ENCODE results near the gene LITAFD.

The LITAFD gene

DNA sequence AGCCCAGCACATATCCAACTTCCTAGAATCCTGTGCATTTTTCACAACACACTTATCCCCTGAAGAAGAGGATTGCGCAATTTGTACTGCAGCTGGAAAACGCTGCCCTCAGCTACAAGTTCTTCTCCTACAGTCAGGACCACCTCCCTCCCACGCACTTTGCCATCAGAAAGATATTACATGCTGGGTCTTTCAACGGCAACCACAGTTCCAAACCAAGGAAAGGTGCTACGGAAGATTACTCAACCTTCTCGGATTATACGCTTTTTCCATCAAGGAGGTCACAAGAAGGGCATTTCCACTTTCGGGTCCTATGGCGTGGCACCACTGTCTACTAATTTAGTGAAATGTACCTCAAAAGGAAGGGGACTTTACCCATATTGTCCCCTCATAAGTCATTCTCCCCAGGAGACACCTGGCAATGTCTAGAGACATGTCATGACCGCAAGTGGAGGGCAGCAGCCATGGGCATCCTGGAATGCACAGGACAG lies 46.4 kb downstream of the LITAFD start:
- H3K4me3 ChIP-seq (ENCODE audit: severe bottlenecking): no peak overlapping the region
- TF ChIP-seq, protein P1, sequence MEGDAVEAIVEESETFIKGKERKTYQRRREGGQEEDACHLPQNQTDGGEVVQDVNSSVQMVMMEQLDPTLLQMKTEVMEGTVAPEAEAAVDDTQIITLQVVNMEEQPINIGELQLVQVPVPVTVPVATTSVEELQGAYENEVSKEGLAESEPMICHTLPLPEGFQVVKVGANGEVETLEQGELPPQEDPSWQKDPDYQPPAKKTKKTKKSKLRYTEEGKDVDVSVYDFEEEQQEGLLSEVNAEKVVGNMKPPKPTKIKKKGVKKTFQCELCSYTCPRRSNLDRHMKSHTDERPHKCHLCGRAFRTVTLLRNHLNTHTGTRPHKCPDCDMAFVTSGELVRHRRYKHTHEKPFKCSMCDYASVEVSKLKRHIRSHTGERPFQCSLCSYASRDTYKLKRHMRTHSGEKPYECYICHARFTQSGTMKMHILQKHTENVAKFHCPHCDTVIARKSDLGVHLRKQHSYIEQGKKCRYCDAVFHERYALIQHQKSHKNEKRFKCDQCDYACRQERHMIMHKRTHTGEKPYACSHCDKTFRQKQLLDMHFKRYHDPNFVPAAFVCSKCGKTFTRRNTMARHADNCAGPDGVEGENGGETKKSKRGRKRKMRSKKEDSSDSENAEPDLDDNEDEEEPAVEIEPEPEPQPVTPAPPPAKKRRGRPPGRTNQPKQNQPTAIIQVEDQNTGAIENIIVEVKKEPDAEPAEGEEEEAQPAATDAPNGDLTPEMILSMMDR (IDR thresholded peaks at IDR 0.05; ENCODE audit: poor library complexity, severe bottlenecking): no peak
- H3K36me3 ChIP-seq (ENCODE audit: low read depth): peaks cover 47% of the 10 kb centered on the region
- no peak for ATAC-seq (ENCODE audit: low read depth)
- no peaks in the 10 kb centered on the region for H3K4me1 ChIP-seq (ENCODE audit: insufficient read depth, poor library complexity, severe bottlenecking)
- no peaks in the 10 kb centered on the region for H3K27me3 ChIP-seq (ENCODE audit: insufficient read depth, poor library complexity, severe bottlenecking)
- DNase-seq (ENCODE audit: low spot score): no peak
- H3K27ac ChIP-seq (ENCODE audit: poor library complexity, severe bottlenecking): no peak overlapping the region
- H3K9me3 ChIP-seq (ENCODE audit: severe bottlenecking): no peaks in the 10 kb centered on the region

DNA sequence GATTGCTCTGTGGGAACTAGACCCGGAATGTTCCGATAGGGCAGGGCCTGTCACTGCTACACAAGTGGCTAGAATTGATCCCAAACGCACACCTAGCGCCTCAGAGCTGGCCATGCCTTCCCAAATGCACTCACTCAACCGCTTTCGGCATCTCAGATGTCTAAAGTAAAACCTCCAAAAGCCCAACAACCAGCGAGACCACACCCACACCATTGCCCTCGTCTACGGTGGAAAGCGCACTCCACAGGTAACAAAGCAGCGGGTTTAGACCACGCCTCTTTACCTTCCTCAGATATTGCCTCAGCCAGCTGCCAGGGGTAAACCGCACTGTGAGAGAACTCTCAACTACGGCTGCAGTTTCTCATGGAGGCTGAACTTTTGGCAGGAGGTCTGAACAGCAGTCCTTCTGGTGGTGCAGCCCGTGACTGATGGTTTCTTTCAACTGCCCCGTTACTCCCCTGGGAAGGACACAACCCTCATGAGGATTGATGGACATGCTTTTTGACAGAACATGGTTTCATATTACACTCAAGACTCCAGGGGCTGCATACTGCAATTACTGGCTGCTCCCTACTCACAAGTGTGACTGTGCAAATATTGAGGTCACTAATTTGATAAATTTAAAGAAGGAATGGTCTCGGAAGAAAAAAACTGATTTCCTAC lies 47.1 kb downstream of the LITAFD start:
- Histone ChIP-seq H3K4me1 (ENCODE audit: insufficient read depth, poor library complexity, severe bottlenecking) (no peaks in the 10 kb centered on the region), H3K27me3 (ENCODE audit: insufficient read depth, poor library complexity, severe bottlenecking) (no peaks in the 10 kb centered on the region), H3K36me3 (ENCODE audit: low read depth) (peaks cover 40% of the 10 kb centered on the region), H3K9me3 (ENCODE audit: severe bottlenecking) (no peaks in the 10 kb centered on the region), H3K4me3 (ENCODE audit: severe bottlenecking) (no peak overlapping the region), H3K27ac (ENCODE audit: poor library complexity, severe bottlenecking) (no peak overlapping the region)
- ATAC-seq (ENCODE audit: low read depth) (no peak), DNase-seq (ENCODE audit: low spot score) (no peak)
- TF ChIP-seq, protein P1 (IDR thresholded peaks at IDR 0.05; ENCODE audit: poor library complexity, severe bottlenecking): no peak

GRCh38 chr16:8931859-8932258 lies 49.7 kb downstream of the LITAFD start:
- Histone ChIP-seq H3K9me3 (ENCODE audit: severe bottlenecking) (no peaks in the 10 kb centered on the region), H3K4me1 (ENCODE audit: insufficient read depth, poor library complexity, severe bottlenecking) (no peaks in the 10 kb centered on the region), H3K36me3 (ENCODE audit: low read depth) (peaks cover 29% of the 10 kb centered on the region), H3K27ac (ENCODE audit: poor library complexity, severe bottlenecking) (no peak overlapping the region), H3K27me3 (ENCODE audit: insufficient read depth, poor library complexity, severe bottlenecking) (no peaks in the 10 kb centered on the region), H3K4me3 (ENCODE audit: severe bottlenecking) (no peak overlapping the region)
- TF ChIP-seq, protein P1 (IDR thresholded peaks at IDR 0.05; ENCODE audit: poor library complexity, severe bottlenecking): no peak
- no peak for DNase-seq (ENCODE audit: low spot score)
- no peak for ATAC-seq (ENCODE audit: low read depth)

- Histone ChIP-seq H3K4me1 (ENCODE audit: insufficient read depth, poor library complexity, severe bottlenecking) (no peaks in the 10 kb centered on the region), H3K36me3 (ENCODE audit: low read depth) (peaks cover 12% of the 10 kb centered on the region)
Observed at GRCh38 chr16:8934601-8935000, 52.5 kb downstream of the LITAFD start.

More at GRCh38 chr16:8934601-8935000, 52.5 kb downstream of the LITAFD start:
- Histone ChIP-seq H3K27ac (ENCODE audit: poor library complexity, severe bottlenecking) (no peak overlapping the region), H3K4me3 (ENCODE audit: severe bottlenecking) (no peak overlapping the region), H3K27me3 (ENCODE audit: insufficient read depth, poor library complexity, severe bottlenecking) (no peaks in the 10 kb centered on the region), H3K9me3 (ENCODE audit: severe bottlenecking) (no peaks in the 10 kb centered on the region)
- ATAC-seq (ENCODE audit: low read depth) (no peak), DNase-seq (ENCODE audit: low spot score) (no peak)
- TF ChIP-seq, protein P1 (IDR thresholded peaks at IDR 0.05; ENCODE audit: poor library complexity, severe bottlenecking): no peak
